HG03135 (cell line): ENCODE data around the gene DCTD.

ENCODE experiments used
- ATAC-seq: cut with Tn5 transposase; IDR thresholded peaks from one replicate; pipeline ENCODE4 v1.9.1; 2021; ENCODE audit warnings: mild to moderate bottlenecking, moderate library complexity; ENCODE audit not compliant: unreplicated experiment

The DCTD gene

GRCh38 chr4:182894681-182895275, 22.4 kb downstream of the DCTD start:
- ATAC-seq, result no peak

- ATAC-seq, result no peak
Observed at GRCh38 chr4:182893474-182894080, 23.6 kb downstream of the DCTD start.

- no peak for ATAC-seq
Observed at GRCh38 chr4:182893047-182893446, 24.1 kb downstream of the DCTD start.

- no peak for ATAC-seq
Observed at GRCh38 chr4:182890202-182890601, 27.0 kb downstream of the DCTD start.

- no peak for ATAC-seq
Observed at GRCh38 chr4:182888891-182889290, 28.3 kb downstream of the DCTD start.

GRCh38 chr4:182886768-182887167, 30.4 kb downstream of the DCTD start:
- no peak for ATAC-seq

GRCh38 chr4:182886205-182886604, 31.0 kb downstream of the DCTD start:
- ATAC-seq, result no peak

- no peak for ATAC-seq
Observed at GRCh38 chr4:182885738-182886077, 31.5 kb downstream of the DCTD start.

GRCh38 chr4:182885022-182885737, 32.0 kb downstream of the DCTD start:
- ATAC-seq, result no peak

- ATAC-seq, result no peak
Observed at GRCh38 chr4:182884040-182884439, 33.1 kb downstream of the DCTD start.

GRCh38 chr4:182883351-182883750, 33.8 kb downstream of the DCTD start:
- ATAC-seq, result no peak

GRCh38 chr4:182881914-182882313, 35.3 kb downstream of the DCTD start:
- ATAC-seq, result no peak

- ATAC-seq, result no peak
Observed at GRCh38 chr4:182880387-182881356, 36.5 kb downstream of the DCTD start.

GRCh38 chr4:182879913-182880312, 37.3 kb downstream of the DCTD start:
- no peak for ATAC-seq

GRCh38 chr4:182878633-182879495, 38.3 kb downstream of the DCTD start:
- ATAC-seq, result no peak

GRCh38 chr4:182877326-182877883, 39.8 kb downstream of the DCTD start:
- ATAC-seq, result no peak

- no peak for ATAC-seq
Observed at GRCh38 chr4:182876427-182876826, 40.8 kb downstream of the DCTD start.

- ATAC-seq, result no peak
Observed at GRCh38 chr4:182875453-182876405, 41.5 kb downstream of the DCTD start.

- no peak for ATAC-seq
Observed at GRCh38 chr4:182874797-182875345, 42.3 kb downstream of the DCTD start.
